Myometrial cell (primary cell): Measurements from ENCODE around the gene C2CD4A. TPM values are rescaled to one million over a fixed set of nuclear protein-coding genes. Genes with fewer than 3 reads are reported as not detected.

Source experiments
- total RNA-seq: library from RNA; depleted of rRNA; stranded (reverse); fragments of >200 nt; gene quantifications from 2 replicates; pipeline ENCODE4 v1.2.3, GENCODE V29; 2015

C2CD4A gene
- total RNA-seq, result not detected in 2 replicates

GRCh38 chr15:62066663-62067447 is at the start of gene C2CD4A:
C2CD4A (plus strand) TSS chr15:62066977; CDS start chr15:62067614, 637 bp downstream.

GRCh38 chr15:62060113-62060895 is 6.5 kb upstream of the C2CD4A start, which contains the start of gene VPS13C:
VPS13C (minus strand) TSS chr15:62060447; CDS start chr15:62060374, 73 bp downstream.

Other genes with a start within 250 kb of the C2CD4A start
- gene VPS13C, start 6.5 kb upstream of the C2CD4A start, total RNA-seq, result 23.1 and 28.0 TPM in 2 replicates
- not detected in 2 replicates for gene C2CD4B, start 98.3 kb downstream of the C2CD4A start, total RNA-seq